ENCODE data around the gene MINDY4.
A peak's percentile ranks its signal among the peaks of the same experiment; 100 is the strongest.

The MINDY4 gene

GRCh38 chr7:30920584-30921539 lies 149.6 kb downstream of the MINDY4 start:
- DNase-seq: peak in 1 of 2 experiments; percentile 32

GRCh38 chr7:30921540-30922401 lies 150.6 kb downstream of the MINDY4 start:
- DNase-seq: no peak

- DNase-seq: no peak
Measured at GRCh38 chr7:30922596-30922995, 151.4 kb downstream of the MINDY4 start.

- DNase-seq: no peak
Measured at GRCh38 chr7:30923009-30923773, 152.0 kb downstream of the MINDY4 start.

GRCh38 chr7:30923774-30924413 lies 152.7 kb downstream of the MINDY4 start:
- DNase-seq: no peak

GRCh38 chr7:30924624-30925023 lies 153.4 kb downstream of the MINDY4 start:
- no peak for DNase-seq

- DNase-seq: no peak
Measured at GRCh38 chr7:30925117-30925516, 153.9 kb downstream of the MINDY4 start.

- DNase-seq: no peak
Measured at GRCh38 chr7:30925913-30926312, 154.7 kb downstream of the MINDY4 start.

- no peak for DNase-seq
Measured at GRCh38 chr7:30926313-30926712, 155.1 kb downstream of the MINDY4 start.

- DNase-seq: no peak
Measured at GRCh38 chr7:30927040-30927439, 155.8 kb downstream of the MINDY4 start.

- no peak for DNase-seq
Measured at GRCh38 chr7:30927559-30927958, 156.3 kb downstream of the MINDY4 start.

- no peak for DNase-seq
Measured at GRCh38 chr7:30928254-30928872, 157.1 kb downstream of the MINDY4 start.

GRCh38 chr7:30929686-30930085 lies 158.5 kb downstream of the MINDY4 start:
- DNase-seq: no peak

- DNase-seq: no peak
Measured at GRCh38 chr7:30930621-30931020, 159.4 kb downstream of the MINDY4 start.

GRCh38 chr7:30931161-30931928 lies 160.1 kb downstream of the MINDY4 start:
- no peak for DNase-seq

- DNase-seq: no peak
Measured at GRCh38 chr7:30931929-30932540, 160.8 kb downstream of the MINDY4 start.

- no peak for DNase-seq
Measured at GRCh38 chr7:30932562-30932961, 161.3 kb downstream of the MINDY4 start.

GRCh38 chr7:30933124-30933974 lies 162.1 kb downstream of the MINDY4 start:
- DNase-seq: no peak

- DNase-seq: no peak
Measured at GRCh38 chr7:30934225-30934624, 163.0 kb downstream of the MINDY4 start.
